Measurements from ENCODE around the gene GET4.

Gene GET4

GRCh38 chr7:945147-945555 lies 68.8 kb downstream of the GET4 start:
- FAIRE-seq (no peak), DNase-seq (ENCODE audit: insufficient read length, low spot score) (no peak)
- no peak for TF ChIP-seq CTCF (IDR thresholded peaks at IDR 0.05; ENCODE audit: insufficient read depth, missing control alignments)

GRCh38 chr7:945556-946255 lies 69.4 kb downstream of the GET4 start:
- no peak for TF ChIP-seq CTCF (IDR thresholded peaks at IDR 0.05; ENCODE audit: insufficient read depth, missing control alignments)
- FAIRE-seq (no peak), DNase-seq (ENCODE audit: insufficient read length, low spot score) (no peak)

All from D721Med (cell line).